SK-MEL-5 (cell line): ENCODE data around the gene LIME1. TPM values are rescaled to one million over a fixed set of nuclear protein-coding genes. Genes with fewer than 3 reads are reported as not detected.

Experiments
- DNase-seq: peaks from one replicate; pipeline ENCODE4 v3.0.0-alpha.2; 2016; ENCODE audit warnings: low read depth, low spot score
- in situ Hi-C: cut with HindIII; loops from 2 replicates; pipeline ENCODE4 v1.10.0; 2016; ENCODE audit warnings: low sequenced_read_pairs, high pct_unique_total_duplicates, low pct_unique_long_range_greater_than_20kb
- total RNA-seq: library from RNA; depleted of rRNA; stranded (reverse); fragments of >200 nt; shearing (Covaris generic); gene quantifications from 2 replicates; pipeline ENCODE4 v1.2.3, GENCODE V29; 2014

LIME1 gene
- total RNA-seq, 1 experiment from 2014 or later, result 3.3 TPM

DNA sequence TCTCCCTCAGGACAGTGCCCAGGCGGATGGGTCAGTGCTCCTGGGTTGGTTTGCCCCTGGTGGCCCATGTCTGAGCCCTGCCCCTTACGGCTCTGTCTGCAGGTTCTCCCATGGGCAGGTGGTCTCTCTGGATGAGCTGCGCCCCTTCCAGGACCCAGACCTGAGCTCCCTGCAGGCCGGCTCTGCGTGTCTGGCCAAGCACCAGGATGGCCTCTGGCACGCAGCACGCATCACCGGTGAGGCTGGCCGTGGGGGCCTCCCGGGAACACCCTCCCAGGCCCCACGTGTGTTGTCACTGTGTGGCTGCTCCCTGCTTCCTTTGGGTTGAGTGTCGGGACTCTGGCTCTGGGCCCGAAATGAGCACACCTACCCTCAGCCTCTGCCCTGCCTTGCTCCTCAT lies 3.3 kb upstream of the LIME1 start:
- in situ Hi-C loops, result no loop called here

DNA sequence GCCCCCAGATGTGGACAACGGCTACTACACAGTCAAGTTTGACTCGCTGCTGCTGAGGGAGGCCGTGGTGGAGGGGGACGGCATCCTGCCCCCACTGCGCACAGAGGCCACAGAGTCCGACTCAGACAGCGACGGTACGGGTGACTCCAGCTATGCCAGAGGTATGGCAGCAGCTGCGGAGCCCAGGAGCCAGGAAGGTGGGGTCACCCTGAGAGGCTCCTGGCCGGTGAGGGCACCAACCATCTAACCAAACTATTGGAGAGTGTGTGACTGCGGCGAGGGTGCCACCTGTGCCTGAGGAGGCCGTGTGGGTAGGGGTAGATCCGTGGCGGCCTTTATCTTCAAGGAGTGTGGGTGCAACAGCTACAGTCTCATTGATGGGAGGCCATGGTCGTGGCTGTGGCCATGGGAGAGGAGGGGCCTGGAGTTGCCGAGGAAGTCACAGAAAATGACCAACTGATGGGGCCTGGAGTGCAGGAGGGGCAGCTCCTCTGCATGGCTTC lies 2.8 kb upstream of the LIME1 start:
- DNase-seq, result no peak
- in situ Hi-C loops, result no loop called here

More for the DNA sequence above, 3.3 kb upstream of the LIME1 start:
- no peak for DNase-seq

DNA sequence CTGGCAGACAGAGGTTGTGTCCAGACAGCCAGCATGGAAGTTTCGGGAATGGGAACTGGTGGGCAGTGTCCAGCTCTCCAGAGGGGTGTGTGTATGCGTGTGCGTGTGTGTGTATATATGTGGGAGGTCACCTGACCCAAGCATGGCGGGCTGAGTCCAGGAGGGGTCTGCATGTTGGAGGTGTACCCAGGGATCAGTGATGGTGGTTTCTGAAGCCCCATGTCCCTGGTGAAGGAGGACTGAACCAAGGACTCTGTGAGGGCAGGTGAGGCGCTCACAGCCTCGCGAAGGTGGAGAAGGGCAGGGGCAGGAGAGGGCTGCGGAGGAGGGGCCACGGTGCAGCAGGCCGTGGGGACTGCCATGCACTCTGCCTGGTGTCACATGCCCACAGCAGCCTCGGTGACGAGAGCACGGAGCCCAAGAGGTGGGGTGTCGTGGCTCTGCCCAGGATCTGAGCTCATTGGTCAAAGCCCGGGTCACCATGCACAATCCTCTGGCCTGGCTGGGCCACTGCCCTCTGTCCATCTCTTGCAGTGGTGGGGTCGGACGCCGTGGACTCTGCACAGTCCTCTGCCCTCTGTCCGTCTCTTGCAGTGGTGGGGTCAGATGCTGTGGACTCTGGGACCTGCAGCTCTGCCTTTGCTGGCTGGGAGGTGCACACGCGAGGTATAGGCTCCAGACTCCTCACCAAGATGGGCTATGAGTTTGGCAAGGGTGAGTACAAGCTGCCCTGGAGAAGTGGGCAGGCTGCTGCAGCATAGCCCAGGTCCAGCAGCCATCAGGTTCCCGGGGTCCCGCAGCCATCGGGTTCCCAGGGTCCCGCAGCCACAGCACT lies 2.1 kb upstream of the LIME1 start:
- DNase-seq, result no peak
- in situ Hi-C loops, result no loop called here

DNA sequence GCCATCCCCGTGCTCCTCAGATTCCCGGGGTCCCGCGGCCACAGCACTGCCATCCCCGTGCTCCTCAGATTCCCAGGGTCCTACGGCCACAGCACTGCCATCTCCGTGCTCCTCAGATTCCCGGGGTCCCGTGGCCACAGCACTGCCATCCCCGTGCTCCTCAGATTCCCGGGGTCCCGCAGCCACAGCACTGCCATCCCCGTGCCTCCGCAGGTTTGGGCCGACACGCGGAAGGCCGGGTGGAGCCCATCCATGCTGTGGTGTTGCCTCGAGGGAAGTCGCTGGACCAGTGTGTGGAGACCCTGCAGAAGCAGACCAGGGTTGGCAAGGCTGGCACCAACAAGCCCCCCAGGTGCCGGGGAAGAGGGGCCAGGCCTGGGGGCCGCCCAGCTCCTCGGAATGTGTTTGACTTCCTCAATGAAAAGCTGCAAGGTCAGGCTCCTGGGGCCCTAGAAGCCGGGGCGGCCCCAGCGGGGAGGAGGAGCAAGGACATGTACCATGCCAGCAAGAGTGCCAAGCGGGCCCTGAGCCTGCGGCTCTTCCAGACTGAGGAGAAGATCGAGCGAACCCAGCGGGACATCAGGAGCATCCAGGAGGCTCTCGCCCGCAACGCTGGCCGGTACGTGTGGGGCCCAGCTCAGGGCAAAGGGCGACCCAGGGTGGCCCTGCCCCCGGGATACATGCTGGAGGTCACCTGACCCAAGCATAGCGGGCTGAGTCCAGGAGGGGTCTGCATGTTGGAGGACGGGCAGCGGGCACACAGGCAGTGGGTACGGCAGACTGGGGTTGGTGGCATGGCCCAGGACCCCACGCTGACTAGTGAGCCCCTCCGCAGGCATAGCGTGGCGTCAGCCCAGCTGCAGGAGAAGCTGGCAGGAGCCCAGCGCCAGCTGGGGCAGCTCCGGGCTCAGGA lies 1.3 kb upstream of the LIME1 start:
- in situ Hi-C loops, result no loop called here
- no peak for DNase-seq

DNA sequence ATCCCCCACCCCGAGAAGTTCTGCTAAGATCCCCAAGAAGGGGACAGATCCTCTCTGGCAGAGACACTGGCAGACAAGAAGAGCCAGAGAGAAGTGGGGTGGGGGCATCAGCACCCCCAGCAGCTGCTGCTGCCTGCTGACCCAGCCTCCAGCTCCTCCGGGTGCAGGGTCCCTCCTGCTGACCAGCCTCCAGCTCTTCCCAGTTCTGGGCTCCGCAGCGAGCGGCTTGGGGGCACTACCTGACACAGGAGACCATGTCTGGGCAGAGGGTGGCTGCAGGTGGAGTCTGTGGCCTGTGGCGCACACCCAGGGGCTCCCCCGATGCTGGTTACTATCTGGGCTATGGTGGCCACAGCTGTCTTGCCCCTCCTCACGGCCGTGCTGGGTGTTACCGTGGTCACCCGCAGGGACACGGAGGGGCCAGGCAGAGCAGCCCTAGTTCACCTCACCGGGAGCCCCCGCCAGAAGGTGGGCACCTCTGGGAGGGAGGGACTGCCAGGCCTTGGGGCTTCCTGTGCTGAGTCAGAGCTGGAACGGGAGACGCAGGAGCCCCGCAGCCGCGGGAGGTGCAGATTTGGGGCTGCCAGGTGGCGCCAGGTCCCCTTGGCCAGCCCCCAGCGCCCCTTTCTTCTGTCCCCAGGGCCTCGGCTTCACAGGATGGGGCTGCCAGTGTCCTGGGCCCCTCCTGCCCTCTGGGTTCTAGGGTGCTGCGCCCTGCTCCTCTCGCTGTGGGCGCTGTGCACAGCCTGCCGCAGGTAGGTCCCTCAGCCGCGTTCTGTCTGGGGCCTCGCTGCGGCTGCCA lies 630 bp downstream of the LIME1 start:
- DNase-seq, result no peak
- in situ Hi-C loops, result no loop called here

DNA sequence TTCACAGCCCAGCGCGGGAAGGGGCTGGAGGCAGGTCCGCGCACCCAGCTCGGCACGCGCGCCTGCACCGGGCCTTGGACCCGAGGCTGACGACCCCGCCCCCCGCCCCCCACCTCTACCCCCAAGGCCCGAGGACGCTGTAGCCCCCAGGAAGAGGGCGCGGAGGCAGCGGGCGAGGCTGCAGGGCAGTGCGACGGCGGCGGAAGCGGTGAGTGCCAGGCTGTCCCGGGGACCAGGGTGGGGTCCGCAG lies 1.2 kb downstream of the LIME1 start:
- DNase-seq, result no peak
- in situ Hi-C loops, result no loop called here

DNA sequence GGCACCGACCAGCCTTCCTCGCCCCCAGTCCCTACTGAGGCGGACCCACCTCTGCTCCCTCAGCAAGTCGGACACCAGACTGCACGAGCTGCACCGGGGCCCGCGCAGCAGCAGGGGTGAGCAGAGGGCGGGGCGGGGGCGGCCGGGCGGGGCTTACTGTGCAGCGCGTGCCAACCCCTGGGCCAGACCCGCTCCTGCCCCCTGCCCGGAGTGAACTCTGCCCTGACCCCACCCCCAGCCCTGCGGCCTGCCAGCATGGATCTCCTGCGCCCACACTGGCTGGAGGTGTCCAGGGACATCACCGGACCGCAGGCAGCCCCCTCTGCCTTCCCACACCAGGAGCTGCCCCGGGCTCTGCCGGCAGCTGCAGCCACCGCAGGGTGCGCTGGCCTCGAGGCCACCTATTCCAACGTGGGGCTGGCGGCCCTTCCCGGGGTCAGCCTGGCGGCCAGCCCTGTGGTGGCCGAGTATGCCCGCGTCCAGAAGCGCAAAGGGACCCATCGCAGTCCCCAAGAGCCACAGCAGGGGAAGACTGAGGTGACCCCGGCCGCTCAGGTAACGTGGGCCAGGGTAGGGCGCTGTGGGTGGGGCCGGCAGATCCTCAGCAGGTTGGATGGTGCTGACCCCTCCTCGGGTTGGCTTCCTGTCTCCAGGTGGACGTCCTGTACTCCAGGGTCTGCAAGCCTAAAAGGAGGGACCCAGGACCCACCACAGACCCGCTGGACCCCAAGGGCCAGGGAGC lies 1.7 kb downstream of the LIME1 start:
- in situ Hi-C loops, result no loop called here
- no peak for DNase-seq

DNA sequence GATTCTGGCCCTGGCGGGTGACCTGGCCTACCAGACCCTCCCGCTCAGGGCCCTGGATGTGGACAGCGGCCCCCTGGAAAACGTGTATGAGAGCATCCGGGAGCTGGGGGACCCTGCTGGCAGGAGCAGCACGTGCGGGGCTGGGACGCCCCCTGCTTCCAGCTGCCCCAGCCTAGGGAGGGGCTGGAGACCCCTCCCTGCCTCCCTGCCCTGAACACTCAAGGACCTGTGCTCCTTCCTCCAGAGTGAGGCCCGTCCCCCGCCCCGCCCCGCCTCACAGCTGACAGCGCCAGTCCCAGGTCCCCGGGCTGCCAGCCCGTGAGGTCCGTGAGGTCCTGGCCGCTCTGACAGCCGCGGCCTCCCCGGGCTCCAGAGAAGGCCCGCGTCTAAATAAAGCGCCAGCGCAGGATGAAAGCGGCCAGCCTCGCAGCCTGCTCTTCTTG lies 2.2 kb downstream of the LIME1 start:
- in situ Hi-C loops, result no loop called here
- DNase-seq, result no peak

DNA sequence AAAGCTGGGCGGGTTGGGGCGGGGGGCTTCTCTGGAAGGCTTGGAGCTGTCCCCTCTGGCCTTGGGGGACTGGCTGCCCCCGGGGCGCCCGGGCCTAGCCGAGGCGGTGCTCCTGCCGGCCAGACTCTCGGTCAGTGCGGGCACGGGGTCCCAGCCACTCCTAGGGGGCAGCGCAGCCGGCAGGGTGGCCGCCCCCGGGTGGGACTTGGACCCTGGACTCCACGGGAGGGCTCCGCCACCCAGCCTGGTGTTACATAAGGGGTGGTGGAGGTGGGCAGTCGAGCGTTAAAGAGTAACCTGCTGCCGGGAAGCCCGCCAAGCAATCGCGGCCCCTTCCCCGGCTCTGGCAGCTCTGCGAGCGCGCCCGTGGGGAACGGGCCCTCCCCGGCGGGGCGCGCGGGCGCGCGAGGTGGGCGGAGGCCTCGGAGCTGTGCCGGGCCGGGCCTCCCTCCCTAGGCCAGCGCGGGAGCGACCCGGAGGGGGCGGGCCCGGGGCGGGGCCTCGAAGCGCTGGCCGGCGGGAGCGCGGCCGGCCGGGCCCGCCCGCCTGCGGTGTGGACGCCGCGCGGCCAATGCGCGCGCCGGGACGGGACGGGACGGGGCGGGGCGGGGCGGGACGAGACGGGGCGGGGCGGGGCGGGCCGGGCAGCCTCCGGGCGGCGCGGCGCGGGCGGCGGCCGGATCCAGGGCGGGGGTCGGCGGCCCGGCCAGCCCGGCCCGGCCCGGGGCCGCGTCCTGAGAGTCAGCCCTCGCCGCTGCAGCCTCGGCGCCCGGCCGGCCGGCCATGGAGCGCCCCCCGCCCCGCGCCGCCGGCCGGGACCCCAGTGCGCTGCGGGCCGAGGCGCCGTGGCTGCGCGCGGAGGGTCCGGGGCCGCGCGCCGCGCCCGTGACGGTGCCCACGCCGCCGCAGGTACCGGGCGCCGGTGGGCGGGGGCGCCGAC lies 2.9 kb downstream of the LIME1 start, which contains the start of gene SLC2A4RG:
SLC2A4RG (plus strand) TSS at position 647 of the 940 bp plus-strand sequence; CDS start at position 784, 137 bp downstream.
- peak; percentile 79 for DNase-seq
- in situ Hi-C loops, result no loop called here

DNA sequence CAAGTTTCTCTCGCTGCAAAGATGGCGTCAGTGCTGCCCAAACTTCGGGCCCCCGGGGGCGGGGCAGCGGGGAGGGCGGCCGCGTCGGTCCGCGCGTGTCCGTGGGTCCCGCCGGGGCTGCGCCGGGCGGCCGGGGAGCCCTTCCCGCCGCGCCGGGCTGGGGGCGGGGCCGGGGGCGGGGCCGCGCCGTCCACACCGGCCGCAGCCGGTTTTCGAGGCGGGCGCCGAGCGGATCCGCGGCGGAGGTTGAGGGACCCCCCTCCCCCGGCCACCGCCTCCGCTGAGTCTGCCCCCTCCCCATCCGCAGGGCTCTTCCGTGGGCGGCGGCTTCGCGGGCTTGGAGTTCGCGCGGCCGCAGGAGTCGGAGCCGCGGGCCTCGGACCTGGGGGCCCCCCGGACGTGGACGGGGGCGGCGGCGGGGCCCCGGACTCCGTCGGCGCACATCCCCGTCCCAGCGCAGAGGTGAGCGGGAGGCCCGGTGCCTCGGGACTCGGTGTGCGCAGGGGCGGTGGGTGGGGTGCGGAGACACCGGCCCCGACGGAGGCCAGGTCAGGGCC lies 3.7 kb downstream of the LIME1 start:
- in situ Hi-C loops, result no loop called here

DNA sequence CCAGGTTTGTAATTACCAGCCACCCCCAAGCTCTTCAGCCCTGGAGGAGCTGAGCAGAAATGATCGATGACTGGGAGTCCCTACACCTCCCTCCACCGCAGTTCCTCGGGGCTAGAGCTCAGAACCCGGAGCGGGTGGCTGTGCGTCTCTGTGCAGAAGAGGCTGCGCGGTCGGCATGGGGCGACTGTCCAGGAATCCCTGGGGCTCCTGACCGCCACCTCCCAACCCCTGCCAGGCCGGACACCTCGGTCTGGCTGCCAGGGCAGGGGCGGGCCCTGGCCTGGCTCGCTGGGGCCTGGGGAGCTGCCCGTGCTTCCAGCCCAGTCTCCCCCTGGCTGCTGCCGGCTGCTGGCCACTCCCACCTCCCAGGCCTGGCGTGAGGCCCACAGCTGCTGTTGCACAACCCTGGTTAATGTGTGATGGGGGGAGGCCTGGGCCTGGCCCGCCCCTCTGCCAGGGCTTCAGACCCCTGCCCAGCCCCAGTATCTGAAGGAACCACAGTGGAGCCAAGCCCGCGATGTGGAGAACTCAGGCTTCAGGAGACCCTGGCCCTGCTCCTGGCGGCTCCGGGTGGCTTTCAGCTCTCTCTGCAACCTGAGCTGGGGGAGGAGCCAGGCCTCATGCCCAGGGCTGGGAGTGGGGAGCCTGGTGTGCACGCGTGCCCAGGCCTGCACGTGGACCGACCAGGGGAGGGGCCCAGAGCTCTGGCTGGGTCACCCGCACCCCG lies 4.3 kb downstream of the LIME1 start:
- DNase-seq, result peak; percentile 74
- in situ Hi-C loops, result no loop called here

More for the DNA sequence above, 3.7 kb downstream of the LIME1 start:
- DNase-seq, result no peak

DNA sequence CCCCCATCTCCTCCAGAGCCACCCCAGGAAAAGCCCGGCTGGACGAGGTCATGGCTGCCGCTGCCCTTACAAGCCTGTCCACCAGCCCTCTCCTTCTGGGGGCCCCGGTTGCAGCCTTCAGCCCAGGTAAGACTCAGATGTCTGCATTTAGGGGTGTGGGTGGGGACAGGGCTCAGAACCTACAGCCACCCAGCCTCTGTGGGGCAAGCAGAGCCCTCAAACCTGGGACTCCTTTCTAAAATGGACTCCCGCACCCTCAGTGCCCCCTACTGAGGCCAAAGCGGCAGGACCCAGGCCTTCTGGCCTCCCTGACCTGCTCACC lies 4.9 kb downstream of the LIME1 start:
- in situ Hi-C loops, result no loop called here
- no peak for DNase-seq

DNA sequence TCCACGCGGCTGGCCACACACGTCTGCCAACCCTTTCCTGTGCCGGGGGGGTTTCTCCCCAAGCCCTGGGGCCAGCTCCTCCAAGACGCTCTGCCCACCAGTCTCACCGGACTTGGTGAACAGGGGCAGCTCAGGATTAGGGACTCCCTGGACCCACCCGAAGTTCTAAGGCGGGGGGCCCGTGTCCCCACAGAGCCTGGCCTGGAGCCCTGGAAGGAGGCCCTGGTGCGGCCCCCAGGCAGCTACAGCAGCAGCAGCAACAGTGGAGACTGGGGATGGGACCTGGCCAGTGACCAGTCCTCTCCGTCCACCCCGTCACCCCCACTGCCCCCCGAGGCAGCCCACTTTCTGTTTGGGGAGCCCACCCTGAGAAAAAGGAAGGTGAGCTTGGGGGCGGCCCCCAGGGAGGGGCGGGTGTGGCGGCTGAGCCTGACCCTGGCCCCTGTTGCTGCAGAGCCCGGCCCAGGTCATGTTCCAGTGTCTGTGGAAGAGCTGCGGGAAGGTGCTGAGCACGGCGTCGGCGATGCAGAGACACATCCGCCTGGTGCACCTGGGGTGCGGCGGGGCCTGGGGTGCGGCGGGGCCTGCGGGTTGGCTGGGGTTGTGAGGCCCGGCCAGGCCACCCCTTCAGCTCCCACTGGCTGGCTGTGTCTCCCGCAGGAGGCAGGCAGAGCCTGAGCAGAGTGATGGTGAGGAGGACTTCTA lies 5.4 kb downstream of the LIME1 start:
- no peak for DNase-seq
- in situ Hi-C loops, result no loop called here

DNA sequence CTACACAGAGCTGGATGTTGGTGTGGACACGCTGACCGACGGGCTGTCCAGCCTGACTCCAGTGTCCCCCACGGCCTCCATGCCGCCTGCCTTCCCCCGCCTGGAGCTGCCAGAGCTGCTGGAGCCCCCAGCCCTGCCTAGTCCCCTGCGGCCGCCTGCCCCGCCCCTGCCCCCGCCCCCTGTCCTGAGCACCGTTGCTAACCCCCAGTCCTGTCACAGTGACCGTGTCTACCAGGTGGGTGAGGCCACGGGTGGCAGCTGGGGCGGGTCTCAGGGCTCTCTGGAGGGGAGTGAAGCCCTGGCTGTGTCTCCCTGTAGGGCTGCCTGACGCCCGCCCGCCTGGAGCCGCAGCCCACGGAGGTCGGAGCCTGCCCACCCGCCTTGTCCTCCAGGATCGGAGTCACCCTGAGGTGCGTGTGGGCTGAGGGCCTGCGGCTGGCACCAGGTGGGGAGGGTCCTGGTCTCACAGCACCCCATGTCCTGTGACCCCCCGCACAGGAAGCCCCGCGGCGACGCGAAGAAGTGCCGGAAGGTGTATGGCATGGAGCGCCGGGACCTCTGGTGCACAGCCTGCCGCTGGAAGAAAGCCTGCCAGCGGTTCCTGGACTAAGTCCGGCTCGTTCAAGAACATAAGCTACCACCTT lies 6.0 kb downstream of the LIME1 start:
- in situ Hi-C loops, result no loop called here

More for the DNA sequence above, 6.0 kb downstream of the LIME1 start:
- DNase-seq, result no peak
